ENCODE measurements around the gene LIPC.

Gene LIPC

GRCh38 chr15:58583171-58583908 is 151.5 kb downstream of the LIPC start:
- DNase-seq (ENCODE audit: low read depth), result no peak
- TF ChIP-seq CTCF (IDR thresholded peaks at IDR 0.05; ENCODE audit: control insufficient read depth, insufficient read depth, low read depth, low read length, missing control alignments), result no peak

GRCh38 chr15:58584789-58585461 is 153.1 kb downstream of the LIPC start:
- no peak overlapping the region for H3K4me3 ChIP-seq (ENCODE audit: control insufficient read depth, low read depth, low read length)
- DNase-seq (ENCODE audit: low read depth), result no peak
- no peak for TF ChIP-seq CTCF (IDR thresholded peaks at IDR 0.05; ENCODE audit: control insufficient read depth, insufficient read depth, low read depth, low read length, missing control alignments)

More at GRCh38 chr15:58583171-58583908, 151.5 kb downstream of the LIPC start:
- H3K4me3 ChIP-seq (ENCODE audit: control insufficient read depth, low read depth, low read length), result no peak overlapping the region

GRCh38 chr15:58585693-58586443 is 154.1 kb downstream of the LIPC start:
- no peak for DNase-seq (ENCODE audit: low read depth)

GRCh38 chr15:58587486-58587885 is 155.7 kb downstream of the LIPC start:
- no peak for DNase-seq (ENCODE audit: low read depth)
- TF ChIP-seq CTCF (IDR thresholded peaks at IDR 0.05; ENCODE audit: control insufficient read depth, insufficient read depth, low read depth, low read length, missing control alignments), result no peak
- H3K4me3 ChIP-seq (ENCODE audit: control insufficient read depth, low read depth, low read length), result no peak overlapping the region

More at GRCh38 chr15:58585693-58586443, 154.1 kb downstream of the LIPC start:
- no peak overlapping the region for H3K4me3 ChIP-seq (ENCODE audit: control insufficient read depth, low read depth, low read length)
- TF ChIP-seq CTCF (IDR thresholded peaks at IDR 0.05; ENCODE audit: control insufficient read depth, insufficient read depth, low read depth, low read length, missing control alignments), result no peak

- DNase-seq (ENCODE audit: low read depth), result no peak
- no peak for TF ChIP-seq CTCF (IDR thresholded peaks at IDR 0.05; ENCODE audit: control insufficient read depth, insufficient read depth, low read depth, low read length, missing control alignments)
Measured at GRCh38 chr15:58588096-58588495, 156.3 kb downstream of the LIPC start.

GRCh38 chr15:58589047-58589446 is 157.3 kb downstream of the LIPC start:
- TF ChIP-seq CTCF (IDR thresholded peaks at IDR 0.05; ENCODE audit: control insufficient read depth, insufficient read depth, low read depth, low read length, missing control alignments), result no peak
- no peak for DNase-seq (ENCODE audit: low read depth)
- H3K4me3 ChIP-seq (ENCODE audit: control insufficient read depth, low read depth, low read length), result no peak overlapping the region

More at GRCh38 chr15:58588096-58588495, 156.3 kb downstream of the LIPC start:
- no peak overlapping the region for H3K4me3 ChIP-seq (ENCODE audit: control insufficient read depth, low read depth, low read length)

Data from AG09309 (cell line).